NCI-H1694 (cell line): Measurements from ENCODE around the gene LMNA.
"Not testable (repeated sequence)": the region's sequence is repeated elsewhere in the genome, so short reads cannot be mapped to it uniquely, and the experiment has no call there.

Experiments used
- DNase-seq: peaks from one replicate; lab custom pipeline; 2025; lab: John Stamatoyannopoulos, UW

LMNA gene

DNA sequence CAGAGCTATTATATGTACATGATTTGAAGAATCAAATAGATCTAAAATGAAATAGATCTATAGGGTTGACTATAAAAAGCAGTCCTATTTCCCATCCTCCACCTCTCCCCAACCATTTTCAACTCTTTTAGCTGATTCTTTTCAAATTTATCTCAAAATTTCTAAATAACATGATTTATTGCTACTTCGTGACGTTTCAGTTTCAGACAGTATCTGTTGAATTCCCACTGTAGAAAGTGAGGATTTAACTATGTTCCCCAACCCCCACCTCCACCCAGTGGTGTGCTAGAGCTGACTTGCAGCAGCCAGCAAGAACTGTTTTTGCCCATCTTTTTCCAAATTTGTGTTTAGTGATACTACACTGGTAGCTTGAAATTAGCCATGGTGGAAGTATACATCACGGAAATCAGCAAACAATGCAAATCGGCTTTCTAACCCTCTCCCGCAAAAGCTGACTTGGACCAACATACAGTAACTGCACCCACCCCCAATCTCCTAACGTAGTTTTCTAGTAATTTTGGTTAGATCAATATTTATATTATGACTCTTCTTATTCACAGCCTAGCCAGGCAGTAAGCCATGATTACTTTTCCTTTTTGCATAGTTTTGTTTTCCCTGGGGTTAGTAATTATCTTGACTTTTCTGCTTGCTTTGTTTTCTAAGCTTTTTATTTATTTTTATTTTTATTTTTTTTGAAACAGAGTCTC lies 49.8 kb downstream of the LMNA start:
- DNase-seq = no peak

DNA sequence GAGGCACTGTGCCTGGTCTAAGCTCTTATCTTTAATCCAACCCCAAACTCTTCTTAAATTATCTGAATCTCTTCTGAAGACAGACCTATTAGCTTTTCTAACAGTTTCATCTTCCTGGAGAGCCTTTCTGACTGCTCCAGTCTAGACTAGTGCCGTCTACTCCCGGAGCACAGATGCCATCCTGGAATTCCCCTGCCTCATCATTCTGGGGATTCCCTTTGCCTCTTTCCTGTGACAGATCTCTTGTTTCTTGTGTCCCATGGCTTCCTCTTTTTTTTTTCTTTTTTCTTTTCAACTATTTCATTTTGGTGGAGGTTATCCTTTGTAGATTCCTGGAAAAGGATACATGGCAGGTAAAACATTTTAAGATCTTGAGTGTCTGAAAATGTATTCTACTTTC lies 50.6 kb downstream of the LMNA start:
- DNase-seq = no peak

DNA sequence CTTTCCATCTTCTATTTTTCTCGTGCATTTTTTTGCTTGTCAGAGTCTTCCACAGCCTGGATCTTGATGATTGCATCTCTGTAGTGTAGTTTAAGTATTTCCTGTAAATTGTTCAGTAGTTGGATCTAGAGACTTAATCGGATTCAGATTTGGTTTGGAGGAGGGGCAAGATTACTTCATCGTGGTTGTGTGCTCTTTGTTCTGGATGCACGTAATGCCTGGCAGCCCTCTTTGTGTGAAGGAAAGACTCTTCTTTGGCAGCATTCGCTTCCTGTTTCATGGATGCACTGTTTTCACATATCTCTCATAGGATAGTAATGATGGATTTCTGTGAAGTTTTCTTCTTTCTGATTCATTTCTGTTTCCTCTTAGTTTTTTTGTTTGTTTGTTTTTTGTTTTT lies 53.0 kb downstream of the LMNA start:
- DNase-seq = no peak

DNA sequence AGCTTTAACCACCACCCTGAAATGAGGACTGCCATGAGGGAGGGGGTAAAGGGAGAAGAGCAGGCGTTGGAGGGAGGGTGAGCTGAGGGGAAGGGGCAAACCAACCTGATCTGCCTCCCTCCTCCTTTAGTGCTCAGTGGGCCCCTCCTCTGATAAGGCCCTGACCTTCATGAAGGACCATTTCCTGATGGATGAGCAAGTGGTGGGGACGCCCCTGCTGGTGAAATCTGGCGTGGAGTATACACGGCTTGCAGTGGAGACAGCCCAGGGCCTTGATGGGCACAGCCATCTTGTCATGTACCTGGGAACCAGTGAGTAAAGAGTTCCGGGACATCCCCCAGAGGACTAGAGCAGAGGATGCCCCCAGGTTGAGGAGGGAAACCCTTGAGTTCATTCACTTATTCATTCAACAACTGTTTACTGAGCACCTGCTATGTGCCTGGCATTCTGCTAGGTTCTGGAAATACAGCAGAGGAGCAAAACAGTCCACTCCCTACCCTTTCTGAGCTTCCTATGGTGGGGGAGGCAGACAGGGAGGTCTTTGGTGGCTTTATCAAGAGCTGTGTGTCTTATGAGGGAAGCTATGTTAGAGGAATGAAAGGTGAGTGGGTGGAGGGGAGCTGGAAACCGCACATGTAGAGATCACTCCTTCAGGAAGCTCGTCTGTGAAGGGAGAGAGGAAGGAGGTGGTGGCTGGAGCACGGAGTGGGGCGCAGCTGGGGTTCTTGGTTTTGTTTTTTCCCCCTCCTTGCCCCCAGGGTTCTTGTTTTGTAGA lies 58.4 kb downstream of the LMNA start:
- DNase-seq = no peak

DNA sequence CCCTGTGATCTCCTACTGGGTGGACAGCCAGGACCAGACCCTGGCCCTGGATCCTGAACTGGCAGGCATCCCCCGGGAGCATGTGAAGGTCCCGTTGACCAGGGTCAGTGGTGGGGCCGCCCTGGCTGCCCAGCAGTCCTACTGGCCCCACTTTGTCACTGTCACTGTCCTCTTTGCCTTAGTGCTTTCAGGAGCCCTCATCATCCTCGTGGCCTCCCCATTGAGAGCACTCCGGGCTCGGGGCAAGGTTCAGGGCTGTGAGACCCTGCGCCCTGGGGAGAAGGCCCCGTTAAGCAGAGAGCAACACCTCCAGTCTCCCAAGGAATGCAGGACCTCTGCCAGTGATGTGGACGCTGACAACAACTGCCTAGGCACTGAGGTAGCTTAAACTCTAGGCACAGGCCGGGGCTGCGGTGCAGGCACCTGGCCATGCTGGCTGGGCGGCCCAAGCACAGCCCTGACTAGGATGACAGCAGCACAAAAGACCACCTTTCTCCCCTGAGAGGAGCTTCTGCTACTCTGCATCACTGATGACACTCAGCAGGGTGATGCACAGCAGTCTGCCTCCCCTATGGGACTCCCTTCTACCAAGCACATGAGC lies 62.2 kb downstream of the LMNA start:
- DNase-seq = no peak

DNA sequence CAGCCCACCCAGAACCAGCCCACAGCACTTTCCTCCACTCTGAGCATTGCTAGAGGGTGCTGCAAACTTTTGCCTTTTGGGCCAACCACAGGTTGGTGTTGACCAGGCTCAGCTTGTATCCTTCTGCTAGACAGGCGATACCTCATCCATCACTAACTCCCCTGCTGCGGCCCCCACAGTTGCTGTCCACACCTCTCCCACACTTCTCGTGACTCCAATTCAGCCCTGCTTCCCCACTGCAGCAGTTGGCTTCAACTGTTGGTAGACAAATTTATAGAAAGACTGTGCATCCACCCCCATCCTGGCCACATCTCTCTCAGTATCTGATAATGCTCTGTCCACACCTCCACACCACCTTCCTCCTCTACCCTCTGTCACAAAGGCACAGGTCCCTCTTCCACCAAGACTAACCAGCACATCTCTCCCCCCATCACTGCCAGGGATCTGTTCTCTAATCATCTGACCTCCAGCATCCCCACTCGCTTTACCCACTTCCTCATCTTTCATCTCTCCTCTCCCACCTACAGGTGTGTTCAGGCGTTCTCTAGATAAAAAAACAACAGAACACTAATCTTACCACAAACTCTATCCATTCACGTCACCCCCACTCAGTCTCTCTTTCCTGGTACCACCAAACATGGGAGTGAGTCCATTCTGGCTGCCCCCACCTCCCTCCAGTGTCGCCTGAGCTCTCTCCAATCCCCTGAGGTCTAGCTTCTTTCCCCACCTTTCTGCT lies 63.6 kb downstream of the LMNA start:
- DNase-seq = no peak

DNA sequence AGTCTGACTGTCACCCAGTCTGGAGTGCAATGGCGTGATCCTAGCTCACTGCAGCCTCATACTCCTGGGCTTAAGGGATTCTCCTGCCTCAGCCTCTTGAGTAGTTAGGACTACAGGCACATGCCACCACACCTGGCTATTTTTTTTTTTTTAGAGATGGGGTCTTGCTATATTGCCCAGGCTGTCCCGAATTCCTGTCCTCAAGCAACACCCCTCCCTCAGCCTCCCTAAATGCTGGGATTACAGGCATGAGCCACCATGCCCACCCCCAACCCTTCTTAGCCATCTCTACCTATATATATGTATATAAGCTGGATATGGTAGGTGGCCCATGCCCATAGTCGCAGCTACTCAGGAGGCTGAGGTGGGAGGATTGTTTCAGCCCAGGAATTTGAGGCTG lies 66.0 kb downstream of the LMNA start:
- no peak for DNase-seq

DNA sequence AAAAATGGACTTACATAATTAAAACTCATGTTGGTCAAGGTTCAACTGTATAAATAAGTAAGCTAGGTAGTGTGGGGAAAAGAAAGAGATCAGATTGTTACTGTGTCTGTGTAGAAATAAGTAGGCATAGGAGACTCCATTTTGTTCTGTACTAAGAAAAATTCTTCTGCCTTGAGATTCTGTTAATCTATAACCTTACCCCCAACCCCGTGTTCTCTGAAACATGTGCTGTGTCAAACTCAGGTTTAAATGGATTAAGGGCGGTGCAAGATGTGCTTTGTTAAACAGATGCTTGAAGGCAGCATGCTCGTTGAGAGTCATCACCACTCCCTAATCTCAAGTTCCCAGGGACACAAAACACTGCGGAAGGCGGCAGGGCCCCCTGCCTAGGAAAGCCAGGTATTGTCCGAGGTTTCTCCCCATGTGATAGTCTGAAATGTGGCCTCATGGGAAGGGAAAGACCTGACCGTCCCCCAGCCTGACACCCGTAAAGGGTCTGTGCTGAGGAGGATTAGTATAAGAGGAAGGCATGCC lies 66.9 kb downstream of the LMNA start:
- not testable (repeated sequence) for DNase-seq

DNA sequence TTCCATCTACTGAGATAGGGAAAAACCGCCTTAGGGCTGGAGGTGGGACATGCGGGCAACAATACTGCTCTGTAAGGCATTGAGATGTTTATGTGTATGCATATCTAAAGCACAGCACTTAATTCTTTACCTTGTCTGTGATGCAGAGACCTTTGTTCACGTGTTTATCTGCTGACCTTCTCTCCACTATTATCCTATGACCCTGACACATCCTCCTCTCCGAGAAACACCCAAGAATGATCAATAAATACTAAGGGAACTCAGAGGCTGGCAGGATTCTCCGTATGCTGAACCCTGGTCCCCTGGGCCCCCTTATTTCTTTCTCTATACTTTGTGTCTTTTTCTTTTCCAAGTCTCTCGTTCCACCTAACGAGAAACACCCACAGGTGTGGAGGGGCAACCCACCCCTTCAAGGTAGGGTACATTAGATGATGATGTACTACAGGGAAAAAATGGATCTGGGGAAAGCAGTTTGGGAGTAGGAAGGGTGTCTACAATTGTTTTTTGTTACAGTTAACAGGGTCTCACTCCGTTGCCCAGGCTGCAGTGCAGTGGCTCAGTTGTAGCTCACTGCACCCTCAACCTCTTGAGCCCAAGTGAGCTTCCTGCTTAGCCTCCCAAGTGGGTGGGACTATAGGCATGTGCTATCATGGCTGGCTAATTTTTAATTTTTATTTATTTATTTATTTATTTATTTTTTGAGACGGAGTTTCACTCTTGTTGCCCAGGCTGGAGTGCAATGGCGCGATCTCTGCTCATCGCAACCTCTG lies 67.7 kb downstream of the LMNA start:
- DNase-seq = not testable (repeated sequence)

DNA sequence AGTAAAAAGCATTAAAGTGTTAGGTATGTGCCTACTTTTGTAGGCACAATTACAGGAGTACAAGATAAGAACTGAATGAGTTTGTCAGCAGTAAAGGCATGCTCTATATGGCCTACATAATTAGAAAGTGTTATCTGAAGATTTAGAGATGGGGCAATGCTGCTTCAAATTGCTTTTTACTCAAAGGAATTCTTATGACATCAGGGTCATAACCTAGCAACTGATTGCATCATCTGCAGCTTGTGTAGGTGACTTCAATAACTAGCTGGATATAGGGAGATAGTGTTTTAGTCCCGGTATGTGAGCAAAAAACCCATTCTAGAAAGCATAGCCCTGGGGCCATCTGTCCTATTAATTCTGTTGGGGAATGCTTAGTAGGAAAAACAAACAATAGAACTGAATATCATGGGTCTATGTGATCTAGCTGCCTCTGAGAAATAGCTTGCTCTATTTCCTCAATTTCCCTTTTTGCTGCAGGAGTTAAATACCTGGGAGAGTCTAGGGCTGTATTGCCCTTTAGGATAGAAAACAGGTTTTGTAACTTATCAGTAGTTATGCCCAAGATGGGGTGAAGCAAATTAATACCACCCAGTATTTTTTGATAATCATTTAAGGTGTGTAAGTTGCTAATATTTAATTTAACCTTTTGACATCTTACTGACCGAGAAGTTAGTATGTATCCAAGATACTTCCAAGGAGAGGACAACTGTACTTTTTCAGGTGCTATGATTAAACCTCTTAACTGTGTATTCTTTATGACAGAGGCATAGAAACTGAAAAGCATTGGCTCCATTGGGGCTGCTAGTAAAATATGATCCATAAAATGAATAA lies 72.1 kb downstream of the LMNA start:
- DNase-seq = not testable (repeated sequence)
